Progenitor cell of endocrine pancreas (in vitro differentiated cells): ENCODE results near the gene ADCY5. TPM values are rescaled to one million over a fixed set of nuclear protein-coding genes. Genes with fewer than 3 reads are reported as not detected.

Source experiments
- DNase-seq: peaks from one replicate; pipeline ENCODE4 v3.0.0; 2021; ENCODE audit warnings: low spot score; ENCODE audit not compliant: unreplicated experiment
- H3K27ac Mint-ChIP-seq: 2 replicates; pipeline ENCODE4 v1.8.0; 2021; ENCODE audit warnings: mild to moderate bottlenecking, moderate library complexity, mixed read lengths
- H3K27me3 Mint-ChIP-seq: 2 replicates; pipeline ENCODE4 v1.8.0; 2021; ENCODE audit warnings: mixed read lengths
- H3K36me3 Mint-ChIP-seq: 2 replicates; pipeline ENCODE4 v1.8.0; 2022; ENCODE audit warnings: mixed read lengths; ENCODE audit not compliant: insufficient read depth
- H3K4me1 Mint-ChIP-seq: 2 replicates; pipeline ENCODE4 v1.8.0; 2021; ENCODE audit warnings: low read depth, mixed read lengths
- H3K4me3 Mint-ChIP-seq: 2 replicates; pipeline ENCODE4 v1.8.0; 2021; ENCODE audit warnings: low read depth, mild to moderate bottlenecking, moderate library complexity, mixed read lengths
- H3K9me3 Mint-ChIP-seq: 2 replicates; pipeline ENCODE4 v1.8.0; 2021; ENCODE audit warnings: low read depth, mixed read lengths
- CTCF ChIP-seq: fragments of 200-600 bp; sonication (generic); IDR thresholded peaks from one replicate; pipeline ENCODE4 v1.5.0; 2021; ENCODE audit warnings: antibody characterized with exemption, mild to moderate bottlenecking; ENCODE audit not compliant: unreplicated experiment
- total RNA-seq: library from RNA; stranded (reverse); gene quantifications from 2 replicates; pipeline ENCODE4 v1.2.1, GENCODE V29; 2021

Gene ADCY5
- total RNA-seq, 1 donor from 2014 or later, result 33.8 TPM

- peaks cover 4% of the 10 kb centered on the region for H3K36me3 Mint-ChIP-seq
- H3K4me1 Mint-ChIP-seq, result no peaks in the 10 kb centered on the region
- no peak overlapping the region for H3K27ac Mint-ChIP-seq
- no peaks in the 10 kb centered on the region for H3K9me3 Mint-ChIP-seq
- no peaks in the 10 kb centered on the region for H3K27me3 Mint-ChIP-seq
- TF ChIP-seq CTCF, result no peak
- H3K4me3 Mint-ChIP-seq, result no peak overlapping the region
- no peak for DNase-seq
Observed at GRCh38 chr3:123339302-123339701, 109.6 kb downstream of the ADCY5 start.

- Mint-ChIP-seq H3K27me3 (no peaks in the 10 kb centered on the region), H3K4me1 (no peaks in the 10 kb centered on the region), H3K4me3 (no peak overlapping the region)
Observed at GRCh38 chr3:123338620-123339061, 110.2 kb downstream of the ADCY5 start.

GRCh38 chr3:123337948-123338619, 110.8 kb downstream of the ADCY5 start:
- no peak overlapping the region for H3K27ac Mint-ChIP-seq
- H3K36me3 Mint-ChIP-seq, result peaks cover 4% of the 10 kb centered on the region
- no peak overlapping the region for H3K4me3 Mint-ChIP-seq
- H3K27me3 Mint-ChIP-seq, result no peaks in the 10 kb centered on the region
- H3K9me3 Mint-ChIP-seq, result no peaks in the 10 kb centered on the region
- no peak for DNase-seq
- H3K4me1 Mint-ChIP-seq, result no peaks in the 10 kb centered on the region
- no peak for TF ChIP-seq CTCF

More at GRCh38 chr3:123338620-123339061, 110.2 kb downstream of the ADCY5 start:
- Mint-ChIP-seq H3K36me3 (peaks cover 4% of the 10 kb centered on the region), H3K27ac (no peak overlapping the region), H3K9me3 (no peaks in the 10 kb centered on the region)
- no peak for TF ChIP-seq CTCF
- no peak for DNase-seq

- Mint-ChIP-seq H3K27me3 (no peaks in the 10 kb centered on the region), H3K4me1 (no peaks in the 10 kb centered on the region), H3K36me3 (peaks cover 4% of the 10 kb centered on the region), H3K27ac (no peak overlapping the region), H3K9me3 (no peaks in the 10 kb centered on the region), H3K4me3 (no peak overlapping the region)
- DNase-seq, result no peak
- TF ChIP-seq CTCF, result no peak
Observed at GRCh38 chr3:123337226-123337625, 111.7 kb downstream of the ADCY5 start.

GRCh38 chr3:123336441-123336851, 112.4 kb downstream of the ADCY5 start:
- Mint-ChIP-seq H3K27ac (no peak overlapping the region), H3K36me3 (peaks cover 4% of the 10 kb centered on the region), H3K4me1 (no peaks in the 10 kb centered on the region), H3K9me3 (no peaks in the 10 kb centered on the region), H3K27me3 (no peaks in the 10 kb centered on the region), H3K4me3 (no peak overlapping the region)
- TF ChIP-seq CTCF, result no peak
- DNase-seq, result no peak
